T-helper 2 cell (primary cell): Measurements from ENCODE around the gene PRSS22.

Source experiments
- DNase-seq, 5 experiments: peaks; one replicate each; pipeline versions ENCODE4 v3.0.0 to v3.0.0-alpha.2; 2012 to 2022
- total RNA-seq, 2 donors: gene quantifications; one replicate each; lab custom pipeline; 2026; lab: John Stamatoyannopoulos, UW

The PRSS22 gene, protein sequence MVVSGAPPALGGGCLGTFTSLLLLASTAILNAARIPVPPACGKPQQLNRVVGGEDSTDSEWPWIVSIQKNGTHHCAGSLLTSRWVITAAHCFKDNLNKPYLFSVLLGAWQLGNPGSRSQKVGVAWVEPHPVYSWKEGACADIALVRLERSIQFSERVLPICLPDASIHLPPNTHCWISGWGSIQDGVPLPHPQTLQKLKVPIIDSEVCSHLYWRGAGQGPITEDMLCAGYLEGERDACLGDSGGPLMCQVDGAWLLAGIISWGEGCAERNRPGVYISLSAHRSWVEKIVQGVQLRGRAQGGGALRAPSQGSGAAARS
- 0 to 0.27 reads per million in 2 donors for total RNA-seq

DNA sequence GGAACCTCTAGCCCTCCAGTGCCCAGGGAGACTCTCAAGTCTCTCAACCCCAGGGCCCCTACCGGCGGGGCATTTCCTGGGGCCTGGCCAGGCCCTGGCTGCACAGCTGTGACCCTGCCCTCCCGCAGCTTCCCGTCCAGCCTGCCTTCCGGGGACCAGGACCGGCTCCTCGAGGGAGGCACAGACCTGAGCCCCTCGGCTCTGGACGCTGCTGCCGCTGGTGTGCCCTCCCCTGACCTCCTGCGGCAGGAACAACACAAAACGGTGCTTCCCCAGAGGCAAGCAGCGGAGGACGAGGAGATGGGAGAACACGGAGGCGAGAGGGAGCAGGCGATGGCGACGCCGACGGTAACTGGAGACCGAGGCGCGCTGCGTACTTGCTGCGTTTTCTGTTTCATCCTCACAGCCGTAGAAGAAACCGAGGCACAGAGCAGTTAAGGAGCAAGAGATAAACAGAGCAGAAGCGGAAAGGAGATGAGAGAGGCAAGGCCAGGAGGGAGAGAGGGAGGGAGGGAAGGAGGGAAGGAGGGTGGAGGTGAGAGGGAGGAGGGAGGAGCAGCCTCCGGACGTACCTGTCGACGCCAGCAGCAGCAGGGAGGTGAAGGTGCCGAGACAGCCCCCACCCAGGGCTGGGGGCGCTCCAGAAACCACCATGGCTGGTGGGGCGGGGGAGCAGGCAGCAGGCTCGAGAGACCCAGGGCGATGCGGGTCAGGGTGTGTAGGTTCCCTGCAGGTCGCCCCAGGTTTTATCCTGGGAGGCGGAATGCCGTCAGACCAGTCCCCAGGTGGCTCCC lies at the start of gene PRSS22:
Gene PRSS22, minus strand, starts transcription at position 720 of the 794 bp plus-strand sequence. Its CDS starts 66 bp downstream, at position 654.
- DNase-seq, result peak in 1 of 5 experiments; percentile 21

DNA sequence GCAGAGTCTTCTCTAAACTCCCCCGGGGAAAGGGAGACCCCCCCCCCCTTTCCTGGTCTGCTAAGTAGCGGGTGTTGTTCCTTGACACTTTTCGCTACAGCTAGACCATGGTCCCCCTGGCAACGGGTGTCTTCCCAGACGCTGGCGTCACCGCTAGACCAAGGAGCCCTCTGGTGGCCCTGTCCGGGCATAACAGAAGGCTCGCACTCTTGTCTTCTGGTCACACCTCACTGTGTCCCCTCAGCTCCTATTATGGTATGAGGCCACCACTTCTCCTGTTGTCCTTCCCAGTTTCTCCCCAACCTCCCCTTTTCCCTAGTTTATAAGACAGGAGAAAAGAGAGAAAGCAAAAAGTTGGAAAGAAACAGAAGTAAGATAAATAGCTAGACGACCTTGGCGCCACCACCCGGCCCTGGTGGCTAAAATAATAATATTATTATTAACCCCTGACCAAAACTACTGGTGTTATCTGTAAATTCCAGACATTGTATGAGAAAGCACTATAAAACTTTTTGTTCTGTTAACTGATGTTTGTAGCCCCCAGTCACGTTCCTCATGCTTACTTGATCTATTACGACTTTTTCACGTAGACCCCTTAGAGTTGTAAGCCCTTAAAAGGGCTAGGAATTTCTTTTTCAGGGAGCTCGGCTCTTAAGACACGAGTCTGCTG lies 49.2 kb upstream of the PRSS22 start:
- peak in 3 of 5 experiments; percentile 42 to 61 (median 48) for DNase-seq

DNA sequence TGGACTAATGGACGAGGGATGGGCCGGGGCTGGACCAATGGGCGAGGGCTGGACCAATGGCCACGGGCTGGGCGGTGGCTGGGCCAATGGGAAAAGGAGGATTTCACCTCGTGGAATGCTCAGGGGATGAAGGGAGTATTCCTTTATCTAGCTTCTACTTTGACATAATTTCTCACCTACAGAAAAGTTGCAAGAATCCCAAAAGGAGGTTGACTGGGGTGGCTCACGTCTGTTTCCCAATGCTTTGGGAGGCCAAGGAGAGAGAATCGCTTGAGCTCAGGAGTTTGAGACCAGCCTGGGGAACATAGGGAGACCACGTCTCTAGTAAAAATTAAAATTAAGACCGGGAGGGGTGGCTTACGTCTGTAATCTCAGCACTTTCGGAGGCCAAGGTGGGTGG lies 48.0 kb upstream of the PRSS22 start:
- no peak for DNase-seq

DNA sequence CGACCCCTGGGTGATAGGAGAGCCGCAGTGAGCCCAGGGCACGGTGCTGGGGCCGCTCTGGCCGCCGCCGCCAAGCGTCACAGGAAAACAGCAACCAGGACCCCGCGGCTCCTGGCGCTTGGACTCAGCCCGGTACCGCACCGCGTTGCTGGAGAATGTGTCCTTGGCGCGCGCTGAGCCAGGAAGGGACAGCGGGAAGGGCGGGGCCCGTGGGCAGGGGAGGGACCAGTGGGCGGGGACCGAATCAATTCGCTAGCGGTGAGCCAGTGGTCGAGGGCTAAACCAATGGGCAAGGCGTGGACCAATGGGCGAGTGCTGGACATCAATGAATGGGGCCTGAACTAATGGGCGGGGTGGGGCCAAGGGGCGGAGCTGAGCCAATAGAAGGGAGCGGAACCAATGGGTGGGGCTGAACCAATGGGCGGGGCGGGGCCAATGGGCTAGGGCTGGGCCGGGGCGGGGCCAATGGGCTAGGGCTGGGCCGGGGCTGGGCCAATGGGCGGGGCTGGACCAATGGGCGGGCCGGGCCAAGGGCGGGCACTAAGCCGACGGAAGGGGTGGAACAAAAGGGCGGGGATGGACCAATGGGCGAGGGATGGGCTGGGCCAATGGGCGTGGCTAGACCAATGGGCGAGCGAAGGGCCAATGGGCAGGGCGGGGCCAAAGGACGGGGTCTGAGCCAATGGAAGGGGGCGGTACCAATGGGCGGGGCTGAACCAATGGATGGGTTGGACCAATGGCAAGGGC lies 47.4 kb upstream of the PRSS22 start:
- DNase-seq, result peak; percentile 84 to 95 (median 89)

DNA sequence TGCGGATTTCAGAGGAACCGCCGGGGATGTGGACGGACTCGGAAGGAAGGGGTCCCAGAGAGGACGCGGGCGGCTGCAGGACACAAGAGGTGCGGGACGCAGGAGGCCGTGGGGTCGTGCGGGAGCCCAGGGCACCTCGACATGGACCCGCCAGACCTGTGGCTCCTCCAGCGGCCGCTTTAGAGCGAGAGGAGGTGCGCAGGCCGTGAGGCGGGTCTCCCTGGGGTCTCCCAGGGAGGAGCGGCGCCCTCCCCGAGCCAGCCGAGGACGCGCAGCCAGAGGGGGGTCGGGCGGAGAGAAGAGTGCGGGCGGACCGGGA lies 46.9 kb upstream of the PRSS22 start:
- no peak for DNase-seq

DNA sequence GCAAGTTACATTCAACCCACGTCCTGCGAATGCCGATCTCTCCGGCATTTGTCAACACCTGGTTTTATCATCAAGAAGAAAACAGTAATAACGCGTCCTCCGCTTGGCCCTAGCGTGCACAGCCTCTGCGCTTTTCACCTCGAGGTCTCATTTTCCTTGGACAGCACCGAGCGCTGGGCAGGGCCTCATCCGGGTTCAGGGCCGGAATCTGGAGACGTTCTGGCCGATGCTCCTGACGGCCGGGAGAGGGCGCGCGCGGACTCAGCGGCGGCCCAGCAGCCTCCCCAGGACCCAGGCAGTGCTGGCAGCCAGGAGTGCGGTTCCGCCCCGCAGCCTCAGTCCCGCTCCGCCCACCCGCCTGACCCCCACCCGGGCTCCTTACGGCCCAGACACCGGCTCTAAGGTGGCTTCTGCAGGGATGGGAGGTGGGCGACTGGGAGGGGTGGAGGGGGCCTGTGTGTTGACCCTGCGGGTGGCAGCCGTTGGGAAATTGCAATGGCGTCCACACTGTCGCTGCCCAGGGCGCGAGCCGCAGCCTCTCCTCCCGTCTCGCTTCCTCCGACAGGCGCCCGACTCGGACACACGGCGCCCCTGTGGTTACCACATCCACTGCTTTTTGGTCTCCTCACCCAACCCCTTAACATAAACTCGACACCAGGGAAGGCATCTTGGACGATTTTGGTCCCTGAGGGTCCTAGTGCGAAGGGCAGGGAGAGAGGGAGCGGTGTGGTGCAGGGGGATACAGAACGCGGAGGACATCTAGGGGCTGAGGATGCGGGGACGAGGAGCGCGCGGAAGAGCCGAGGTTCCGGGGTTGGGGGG lies 46.3 kb upstream of the PRSS22 start:
- peak; percentile 61 to 86 (median 63) for DNase-seq

DNA sequence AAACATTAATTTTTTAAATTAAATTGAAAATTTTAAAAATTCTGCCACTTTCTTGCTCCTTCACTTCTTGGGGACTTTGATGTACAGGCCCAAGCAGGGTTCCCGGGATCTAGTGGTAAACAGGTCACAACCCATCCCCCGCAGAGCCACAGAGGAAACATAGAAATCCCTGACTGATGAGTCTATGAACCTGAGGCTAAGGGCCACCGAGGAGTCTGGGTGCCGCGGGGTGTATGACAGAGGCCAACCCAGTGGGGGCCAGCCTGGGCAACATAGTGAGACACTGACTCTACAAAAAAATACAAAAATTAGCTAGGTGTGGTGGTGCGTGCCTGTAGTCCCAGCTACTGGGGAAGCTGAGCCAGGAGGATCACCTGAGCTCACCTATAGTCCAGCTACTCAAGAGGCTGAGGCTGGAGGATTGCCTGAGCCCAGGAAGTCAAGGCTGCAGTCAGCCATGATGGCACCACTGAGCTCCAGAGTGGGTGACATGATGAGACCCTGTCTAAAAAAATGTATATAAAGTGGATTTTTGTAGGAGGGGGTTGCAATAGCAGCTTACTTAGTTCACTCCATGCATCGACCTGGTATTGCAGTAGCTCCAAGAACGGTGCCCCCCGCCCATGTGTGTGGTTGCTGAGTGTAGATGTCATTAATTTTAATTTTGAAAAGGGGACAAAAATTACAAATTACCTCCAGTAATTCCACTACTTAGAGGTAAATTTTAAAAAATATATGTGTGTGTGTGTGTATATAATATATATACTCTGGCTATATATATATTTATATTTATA lies 44.6 kb upstream of the PRSS22 start:
- no peak for DNase-seq

DNA sequence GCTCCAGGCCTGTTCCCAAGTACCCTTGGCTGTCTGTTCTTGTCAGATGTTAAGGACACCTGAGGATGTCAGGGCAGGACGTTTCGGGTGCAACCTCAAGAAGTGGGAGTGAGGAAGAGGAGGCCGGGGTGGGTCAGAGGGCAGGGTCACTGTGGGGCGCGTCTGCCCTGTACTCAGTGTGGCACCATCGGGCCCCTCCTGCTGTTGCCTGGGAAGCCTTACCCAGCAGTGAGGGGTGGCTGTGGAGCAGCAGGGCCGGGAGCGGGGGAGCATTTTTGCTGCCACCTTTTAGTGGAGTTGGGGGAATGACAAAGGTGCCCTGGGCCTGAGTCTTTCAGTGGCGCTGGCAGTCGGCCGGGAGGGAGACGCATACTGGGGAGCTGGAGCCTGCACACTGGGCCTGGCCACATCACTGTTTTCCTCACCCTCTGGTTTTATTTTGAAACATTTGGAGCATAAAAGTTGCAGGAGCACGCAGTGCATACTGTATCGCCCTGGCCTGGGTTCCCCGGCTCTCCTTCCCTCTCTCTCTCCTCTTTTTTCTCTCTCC lies 42.6 kb upstream of the PRSS22 start:
- DNase-seq, result no peak

DNA sequence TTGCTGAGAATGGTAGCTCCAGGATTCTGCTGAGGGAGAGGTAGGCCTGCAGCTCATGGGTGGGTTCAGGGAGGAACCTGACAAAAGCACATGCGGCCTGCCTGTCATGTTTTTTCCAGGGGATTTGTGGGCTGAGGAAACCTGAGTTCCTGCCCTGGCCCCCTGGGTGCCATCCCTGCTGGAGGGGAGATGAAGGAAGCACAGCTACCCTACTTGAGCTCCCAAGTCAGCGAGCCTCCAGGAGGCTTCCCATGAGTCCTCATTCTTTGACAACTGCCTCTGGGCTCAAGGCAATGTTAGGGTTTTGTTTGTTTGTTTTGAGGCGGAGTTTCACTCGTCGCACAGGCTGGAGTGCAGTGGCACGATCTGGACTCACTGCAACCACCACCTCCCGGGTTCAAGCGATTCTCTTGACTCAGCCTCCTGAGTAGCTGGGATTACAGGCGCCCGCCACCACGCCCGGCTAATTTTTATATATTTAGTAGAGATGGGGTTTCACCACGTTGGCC lies 41.6 kb upstream of the PRSS22 start:
- DNase-seq, result no peak

DNA sequence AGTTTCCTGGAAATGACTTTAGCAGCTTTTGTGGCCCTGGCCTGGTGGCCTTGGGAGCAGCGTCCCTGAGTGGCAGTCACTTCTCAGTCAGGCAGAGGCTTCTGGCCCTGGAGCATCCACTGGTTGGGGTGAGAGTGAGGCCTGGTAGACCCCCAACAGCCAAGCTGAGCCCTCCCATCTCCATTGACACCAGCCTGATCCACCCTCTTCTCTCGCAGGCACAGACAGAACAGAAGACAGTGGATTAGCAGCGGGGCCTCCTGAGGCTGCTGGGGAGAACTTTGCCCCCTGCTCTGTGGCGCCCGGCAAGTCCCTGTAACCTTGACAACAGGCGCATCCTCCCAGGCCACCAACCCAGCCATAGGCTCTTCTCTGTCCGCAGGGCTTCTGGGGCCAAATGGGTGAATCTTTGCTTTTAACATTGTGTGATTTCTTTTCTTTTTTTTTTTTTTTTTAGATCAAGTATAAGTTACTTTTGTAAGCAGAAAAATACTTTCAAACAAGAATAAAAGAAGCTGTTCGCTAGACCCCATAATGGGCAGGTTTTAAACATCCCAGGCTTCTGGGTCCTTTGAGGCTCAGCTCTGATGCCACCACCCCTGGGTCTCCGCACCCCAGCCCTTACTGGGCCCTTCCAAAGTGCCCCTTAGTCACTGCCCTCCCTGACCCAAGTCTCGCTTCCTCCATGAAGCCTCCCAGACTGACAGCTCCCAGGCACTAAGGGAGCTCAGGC lies 41.0 kb upstream of the PRSS22 start:
- no peak for DNase-seq

DNA sequence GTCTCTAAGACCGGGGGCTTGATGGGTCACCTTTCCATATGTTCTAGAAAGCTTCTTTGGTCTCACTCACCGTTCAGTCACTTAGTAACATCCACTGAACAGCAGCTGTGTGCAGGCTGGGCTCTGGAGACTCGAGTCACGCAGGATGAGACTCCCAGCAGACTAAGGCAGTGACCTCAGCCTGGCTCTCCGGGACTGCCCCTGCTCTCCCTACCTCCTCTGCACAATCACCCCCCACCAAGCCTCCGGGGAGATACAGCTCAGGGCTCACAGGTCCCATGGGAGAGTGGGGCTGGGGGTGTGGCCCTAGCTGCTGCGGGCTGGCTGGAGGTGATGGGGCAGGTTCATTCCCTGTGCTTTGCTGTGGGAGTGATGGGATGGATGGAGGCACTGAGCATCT lies 39.1 kb upstream of the PRSS22 start:
- no peak for DNase-seq

DNA sequence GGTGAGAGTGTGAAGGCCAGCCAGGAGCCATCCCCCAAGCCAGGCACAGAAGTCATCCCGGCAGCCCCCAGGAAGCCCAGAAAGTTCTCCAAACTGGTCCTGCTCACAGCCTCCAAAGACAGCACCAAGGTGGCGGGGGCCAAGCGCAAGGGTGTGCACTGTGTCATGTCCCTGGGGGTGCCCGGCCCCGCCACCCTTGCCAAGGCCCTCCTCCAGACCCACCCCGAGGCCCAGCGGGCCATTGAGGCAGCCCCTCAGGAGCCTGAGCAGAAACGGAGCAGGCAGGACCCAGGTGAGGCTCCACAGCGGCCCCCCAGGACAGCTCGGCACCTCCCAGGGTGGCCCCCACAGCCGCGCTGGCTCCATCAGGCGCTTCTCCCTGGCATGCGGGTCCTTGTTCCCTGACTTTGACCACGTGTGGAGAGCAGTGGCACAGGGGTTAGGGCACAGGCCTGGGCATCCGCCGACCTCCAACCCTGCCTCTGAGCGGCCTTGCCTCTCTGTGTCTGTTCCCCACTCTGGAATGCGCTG lies 38.6 kb upstream of the PRSS22 start:
- no peak for DNase-seq

DNA sequence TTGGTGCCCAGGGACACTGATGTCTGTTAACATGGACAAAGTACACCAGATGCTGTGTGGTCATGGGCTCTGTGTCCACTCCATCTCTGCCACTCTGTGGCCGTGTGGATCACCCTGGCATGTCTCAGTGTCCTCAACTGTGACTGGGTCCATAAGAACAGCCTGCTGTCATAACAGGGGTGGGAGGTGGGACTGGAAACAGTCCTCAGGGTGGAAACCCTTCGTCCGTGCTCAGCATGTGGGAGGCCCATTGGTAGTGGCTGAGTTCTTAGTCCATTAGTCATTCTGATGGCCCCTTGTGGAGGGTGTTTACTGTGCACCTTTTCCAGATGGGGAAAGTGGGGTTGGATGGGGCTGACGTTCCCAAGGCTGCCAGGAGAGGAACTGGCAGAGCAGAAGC lies 37.8 kb upstream of the PRSS22 start:
- DNase-seq, result no peak

DNA sequence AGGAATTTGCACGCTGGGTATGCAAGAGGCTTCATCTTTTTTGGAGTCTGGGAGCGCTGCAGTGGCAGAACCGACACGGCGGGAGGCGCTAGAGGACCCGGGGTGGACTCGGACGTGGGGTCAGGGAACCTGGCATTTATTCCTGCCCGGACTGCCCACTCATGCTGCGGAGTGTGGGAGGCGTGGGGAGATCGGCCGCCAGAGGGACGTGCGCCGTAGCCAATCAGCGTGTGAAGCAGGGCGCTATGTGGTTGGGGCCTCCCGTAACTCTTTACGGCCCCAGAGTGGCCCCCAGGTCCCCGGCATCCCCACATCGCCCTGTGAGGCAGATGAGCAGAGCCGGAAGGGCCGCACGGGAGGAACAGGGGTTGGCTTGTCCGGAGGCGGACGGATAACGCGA lies 36.3 kb upstream of the PRSS22 start:
- no peak for DNase-seq

DNA sequence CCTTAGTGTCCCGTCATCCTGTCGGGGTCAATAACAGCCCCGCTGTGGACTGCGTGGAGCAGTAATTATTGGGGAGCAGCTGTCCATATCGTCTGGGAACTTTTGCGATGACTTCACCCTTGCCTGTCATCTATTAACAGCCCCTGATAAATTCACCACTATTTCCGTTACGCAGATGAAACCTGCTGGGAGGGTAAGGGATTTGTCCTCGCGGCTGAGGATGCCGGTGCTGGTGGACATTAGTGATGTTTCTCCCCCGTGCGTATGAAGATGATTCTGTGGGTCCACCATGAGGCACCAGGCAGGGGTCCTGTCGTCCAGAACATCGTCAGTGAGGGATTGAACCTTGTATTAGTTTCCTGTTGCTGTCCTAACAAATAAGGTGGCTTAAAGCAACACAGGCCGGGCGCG lies 26.1 kb upstream of the PRSS22 start:
- DNase-seq, result no peak

DNA sequence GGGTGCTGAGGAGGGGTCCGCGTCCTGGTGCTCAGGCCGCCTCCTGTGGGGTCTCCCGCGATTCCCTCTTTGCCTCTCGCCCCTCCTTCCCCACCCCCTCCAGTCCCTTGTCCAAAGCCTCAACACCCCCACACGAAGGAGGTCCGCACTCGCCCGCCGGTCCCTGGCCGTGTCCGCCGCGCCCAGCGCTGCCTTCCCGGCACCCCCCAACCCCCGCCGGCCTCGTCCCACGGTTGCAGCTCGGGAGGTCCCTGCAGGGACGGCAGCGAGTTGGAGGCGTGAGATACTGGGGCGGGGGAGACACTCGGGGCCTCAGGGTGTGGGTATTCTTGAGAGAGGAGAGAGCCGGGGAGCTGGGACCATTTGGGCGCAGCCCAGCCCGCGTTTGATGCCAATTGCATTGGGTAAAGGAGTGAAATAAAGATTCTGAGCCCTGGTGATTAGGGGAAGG lies 25.5 kb upstream of the PRSS22 start:
- DNase-seq, result no peak

DNA sequence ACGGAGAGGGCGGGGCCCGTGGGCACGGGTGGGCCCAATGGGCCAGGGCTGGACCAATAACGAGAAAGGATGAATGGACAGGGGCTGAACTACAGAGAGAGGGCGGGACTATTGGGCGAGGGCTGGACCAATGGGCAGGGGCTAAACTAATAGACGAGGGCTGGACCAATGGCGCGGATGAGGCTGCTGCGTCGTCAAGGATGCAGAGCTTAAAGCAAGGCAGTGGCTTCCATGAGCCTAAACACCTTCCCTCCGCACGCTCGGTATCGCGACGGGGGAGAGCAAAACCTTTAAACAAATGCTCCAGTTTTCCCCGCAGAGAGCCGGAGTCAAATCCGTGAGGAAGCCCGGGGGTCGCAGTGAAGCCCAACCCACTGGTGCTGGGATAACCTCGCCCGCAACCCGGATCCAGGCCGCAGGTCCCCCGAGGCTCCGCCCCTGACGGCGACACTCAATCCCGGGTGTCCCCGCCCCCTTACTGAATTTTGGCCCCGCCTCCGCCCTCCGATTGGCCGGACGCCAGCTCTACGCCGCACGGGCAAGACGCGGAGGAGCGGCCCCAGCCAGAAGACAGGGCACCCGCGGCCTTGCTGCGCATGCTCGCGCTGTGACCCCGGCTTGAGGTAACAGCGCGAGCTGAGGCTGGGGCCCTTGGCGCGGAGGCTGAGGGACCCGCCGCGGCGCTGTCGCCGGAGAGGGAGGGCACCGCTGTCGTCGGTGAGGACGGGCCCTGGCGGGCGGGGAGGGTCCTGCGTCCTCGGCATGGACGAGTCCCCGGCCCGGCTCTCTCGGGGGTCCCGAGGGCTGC lies 24.9 kb upstream of the PRSS22 start, which contains the start of gene FLYWCH2:
Gene FLYWCH2, plus strand, starts transcription at position 566 of the 808 bp plus-strand sequence. CDS start 13,235 bp downstream, outside the sequence.
- peak; percentile 99 to 100 (median 99) for DNase-seq
